Endodermal cell (in vitro differentiated cells): ENCODE results near the gene TTC13. TPM values are rescaled to one million over a fixed set of nuclear protein-coding genes. Genes with fewer than 3 reads are reported as not detected.

ENCODE experiments used
- DNase-seq: peaks from one replicate; pipeline ENCODE4 v3.0.0-alpha.2; 2017
- H3K27ac ChIP-seq: 2 replicates; pipeline ENCODE4 v1.5.1; 2013; ENCODE audit warnings: mild to moderate bottlenecking, low read depth, low read length, moderate library complexity
- H3K27me3 ChIP-seq: 2 replicates; pipeline ENCODE4 v1.6.1; 2013; ENCODE audit warnings: mild to moderate bottlenecking, low read length, moderate library complexity; ENCODE audit not compliant: insufficient read depth, control insufficient read depth, poor library complexity, severe bottlenecking
- H3K36me3 ChIP-seq: 2 replicates; pipeline ENCODE4 v1.7.0; 2013; ENCODE audit warnings: mild to moderate bottlenecking, low read length, moderate library complexity; ENCODE audit not compliant: control insufficient read depth, insufficient read depth
- H3K4me1 ChIP-seq: one replicate; pipeline ENCODE4 v1.7.0; 2013; ENCODE audit warnings: low read length; ENCODE audit not compliant: control insufficient read depth, insufficient read depth
- H3K4me3 ChIP-seq: 2 replicates; pipeline ENCODE4 v1.5.1; 2013; ENCODE audit warnings: mild to moderate bottlenecking, low read length, moderate library complexity
- H3K9ac ChIP-seq: 2 replicates; pipeline ENCODE4 v1.6.1; 2013; ENCODE audit warnings: mild to moderate bottlenecking, low read length, moderate library complexity; ENCODE audit not compliant: poor library complexity, severe bottlenecking; ENCODE audit errors: extremely low read depth
- H3K9me3 ChIP-seq: 2 replicates; pipeline ENCODE4 v1.6.1; 2013; ENCODE audit warnings: mild to moderate bottlenecking, low read length, moderate library complexity; ENCODE audit not compliant: control insufficient read depth
- H3K27ac Mint-ChIP-seq: 2 replicates; pipeline ENCODE4 v1.8.0; 2020; ENCODE audit warnings: mixed read lengths
- H3K27me3 Mint-ChIP-seq: 2 replicates; pipeline ENCODE4 v1.8.0; 2021; ENCODE audit warnings: mild to moderate bottlenecking, mixed read lengths; ENCODE audit not compliant: insufficient read depth
- H3K36me3 Mint-ChIP-seq: 2 replicates; pipeline ENCODE4 v1.8.0; 2020; ENCODE audit warnings: low read depth, mixed read lengths
- H3K4me1 Mint-ChIP-seq: 2 replicates; pipeline ENCODE4 v1.8.0; 2020; ENCODE audit warnings: mixed read lengths
- H3K4me3 Mint-ChIP-seq: 2 replicates; pipeline ENCODE4 v1.8.0; 2020; ENCODE audit warnings: mild to moderate bottlenecking, moderate library complexity, mixed read lengths
- H3K9me3 Mint-ChIP-seq: 2 replicates; pipeline ENCODE4 v1.8.0; 2020; ENCODE audit warnings: mild to moderate bottlenecking, mixed read lengths
- WGBS, 2 experiments: methylation state at CpG; one replicate each; pipeline versions ENCODE4 v1.1.5 to v1.1.7; 2013; ENCODE audit warnings: missing lambda C conversion rate in 2 of 2, mixed read lengths in 1 of 2; ENCODE audit not compliant: insufficient coverage in 1 of 2, insufficient read length in 1 of 2; 5-methylcytosine and 5-hydroxymethylcytosine counted together
- total RNA-seq, 2 donors: library from RNA; stranded (reverse); fragmentation: NEBNext Ultra II Directional in 1 of 2; extraction: Animal tissue kit (Norgen Biotek cat#: 25700) in 1 of 2; gene quantifications; 2 replicates in 1 of 2; 3 replicates in 1 of 2; pipeline ENCODE4 v1.2.1, GENCODE V29; 2021
- TF ChIP-seq, protein P1 (sequence below): fragments of 200-600 bp; sonication (generic); conservative IDR thresholded peaks from 2 replicates; pipeline ENCODE4 v1.5.0; 2021; ENCODE audit warnings: antibody characterized with exemption, mild to moderate bottlenecking

TTC13 gene
- total RNA-seq, 2 donors from 2014 or later: 12.4 to 14.5 TPM

DNA sequence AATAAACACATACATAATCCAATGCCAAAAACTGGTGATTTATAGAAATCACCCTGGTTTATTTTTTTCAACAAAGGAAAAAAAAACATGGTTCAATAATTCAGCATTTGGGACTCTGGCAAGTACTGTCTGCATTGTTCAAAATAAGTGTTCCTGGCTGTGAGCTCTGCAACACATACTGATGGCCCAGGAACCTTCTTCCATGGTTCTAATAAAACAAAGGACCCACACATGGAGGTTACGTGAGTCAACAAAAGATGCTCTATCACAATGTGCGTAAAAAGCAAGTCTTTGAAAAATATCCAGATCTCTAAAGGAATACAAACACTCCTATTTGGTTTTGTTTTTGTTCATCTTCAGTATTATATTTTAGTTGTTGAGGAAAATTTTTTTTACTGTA is 72.4 kb downstream of the TTC13 start:
- no peak overlapping the region for H3K9ac ChIP-seq
- TF ChIP-seq, protein P1, sequence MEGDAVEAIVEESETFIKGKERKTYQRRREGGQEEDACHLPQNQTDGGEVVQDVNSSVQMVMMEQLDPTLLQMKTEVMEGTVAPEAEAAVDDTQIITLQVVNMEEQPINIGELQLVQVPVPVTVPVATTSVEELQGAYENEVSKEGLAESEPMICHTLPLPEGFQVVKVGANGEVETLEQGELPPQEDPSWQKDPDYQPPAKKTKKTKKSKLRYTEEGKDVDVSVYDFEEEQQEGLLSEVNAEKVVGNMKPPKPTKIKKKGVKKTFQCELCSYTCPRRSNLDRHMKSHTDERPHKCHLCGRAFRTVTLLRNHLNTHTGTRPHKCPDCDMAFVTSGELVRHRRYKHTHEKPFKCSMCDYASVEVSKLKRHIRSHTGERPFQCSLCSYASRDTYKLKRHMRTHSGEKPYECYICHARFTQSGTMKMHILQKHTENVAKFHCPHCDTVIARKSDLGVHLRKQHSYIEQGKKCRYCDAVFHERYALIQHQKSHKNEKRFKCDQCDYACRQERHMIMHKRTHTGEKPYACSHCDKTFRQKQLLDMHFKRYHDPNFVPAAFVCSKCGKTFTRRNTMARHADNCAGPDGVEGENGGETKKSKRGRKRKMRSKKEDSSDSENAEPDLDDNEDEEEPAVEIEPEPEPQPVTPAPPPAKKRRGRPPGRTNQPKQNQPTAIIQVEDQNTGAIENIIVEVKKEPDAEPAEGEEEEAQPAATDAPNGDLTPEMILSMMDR: no peak
- H3K4me3 ChIP-seq: no peak overlapping the region
- peaks cover 29% of the 10 kb centered on the region for H3K36me3 ChIP-seq
- H3K4me1 ChIP-seq: no peaks in the 10 kb centered on the region
- Mint-ChIP-seq H3K4me1 (no peaks in the 10 kb centered on the region), H3K27ac (no peak overlapping the region), H3K27me3 (no peaks in the 10 kb centered on the region), H3K9me3 (no peaks in the 10 kb centered on the region), H3K4me3 (no peak overlapping the region), H3K36me3 (peaks cover 20% of the 10 kb centered on the region)
- peak overlapping the region; percentile 47 for H3K27ac ChIP-seq
- DNase-seq: no peak
- H3K9me3 ChIP-seq: no peaks in the 10 kb centered on the region
- 96 to 100% methylated on average over 1 to 2 of the region's 2 CpGs for WGBS, 2 experiments
- no peaks in the 10 kb centered on the region for H3K27me3 ChIP-seq

DNA sequence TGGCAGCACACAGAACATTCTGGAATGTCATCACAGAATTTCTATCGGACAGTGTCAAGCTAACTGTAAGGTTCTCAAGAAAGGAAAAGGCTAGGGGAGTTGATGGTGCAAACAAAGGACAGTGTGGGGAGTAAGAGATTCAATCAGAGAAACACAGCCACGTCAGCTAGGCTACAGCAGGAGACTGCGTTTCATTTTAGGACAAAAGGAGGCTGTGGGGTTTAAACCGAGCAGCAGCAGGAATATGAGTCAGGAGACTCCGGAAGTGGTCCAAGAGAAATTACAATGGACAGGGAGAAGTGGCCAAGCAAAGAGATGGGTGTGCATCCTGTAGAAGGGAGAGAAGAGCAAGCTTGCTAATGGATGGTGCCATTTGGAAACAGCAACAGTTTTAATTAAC is 72.9 kb downstream of the TTC13 start:
- H3K36me3 Mint-ChIP-seq: peaks cover 17% of the 10 kb centered on the region
- no peaks in the 10 kb centered on the region for H3K4me1 Mint-ChIP-seq
- 92 to 93% methylated on average over 5 of the region's 5 CpGs for WGBS, 2 experiments
- H3K9me3 ChIP-seq: no peaks in the 10 kb centered on the region
- H3K27ac Mint-ChIP-seq: no peak overlapping the region
- H3K36me3 ChIP-seq: peaks cover 25% of the 10 kb centered on the region
- H3K27me3 Mint-ChIP-seq: no peaks in the 10 kb centered on the region
- H3K4me3 ChIP-seq: no peak overlapping the region
- no peak overlapping the region for H3K4me3 Mint-ChIP-seq
- H3K27ac ChIP-seq: peak overlapping the region; percentile 47
- H3K4me1 ChIP-seq: no peaks in the 10 kb centered on the region
- no peak overlapping the region for H3K9ac ChIP-seq
- TF ChIP-seq, protein P1: no peak
- no peaks in the 10 kb centered on the region for H3K9me3 Mint-ChIP-seq
- no peak for DNase-seq
- no peaks in the 10 kb centered on the region for H3K27me3 ChIP-seq

DNA sequence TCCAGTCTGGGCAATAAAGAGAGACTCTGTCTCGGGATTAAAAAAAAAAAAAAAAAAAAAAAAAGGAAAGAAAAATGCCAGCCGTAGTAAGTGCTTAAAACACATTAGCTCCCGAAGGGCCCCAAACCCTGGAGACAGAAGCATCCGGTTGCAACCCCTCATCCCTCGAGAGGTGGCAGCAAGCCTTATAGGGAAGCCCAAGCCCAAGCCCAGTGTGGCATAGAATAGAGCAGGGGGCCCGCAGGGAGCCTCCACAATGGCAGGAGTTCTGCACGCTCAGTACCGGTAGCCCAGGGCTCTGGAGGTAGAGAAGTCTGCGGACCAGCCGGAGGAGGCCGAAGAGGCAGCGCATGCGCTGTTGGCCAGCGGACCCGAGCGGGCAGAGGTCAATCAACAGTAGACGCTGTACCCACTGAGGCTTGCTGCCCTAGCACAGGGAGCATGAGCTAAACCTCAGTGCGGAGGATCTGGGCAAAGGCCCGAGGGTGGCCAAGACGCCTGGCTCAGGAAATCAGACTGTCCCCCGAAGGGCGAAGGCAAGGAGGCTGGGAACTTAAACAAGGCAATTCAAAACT is 76.2 kb downstream of the TTC13 start:
- TF ChIP-seq, protein P1: no peak
- H3K9me3 Mint-ChIP-seq: no peaks in the 10 kb centered on the region
- H3K27me3 Mint-ChIP-seq: peaks cover 2% of the 10 kb centered on the region
- Histone ChIP-seq H3K4me1 (no peaks in the 10 kb centered on the region), H3K9me3 (no peaks in the 10 kb centered on the region), H3K9ac (no peak overlapping the region), H3K4me3 (no peak overlapping the region), H3K36me3 (peaks cover 17% of the 10 kb centered on the region), H3K27me3 (no peaks in the 10 kb centered on the region), H3K27ac (no peak overlapping the region)
- 95 to 100% methylated on average over 7 to 22 of the region's 22 CpGs for WGBS, 2 experiments
- no peak overlapping the region for H3K4me3 Mint-ChIP-seq
- H3K4me1 Mint-ChIP-seq: no peaks in the 10 kb centered on the region
- no peak for DNase-seq
- H3K27ac Mint-ChIP-seq: no peak overlapping the region
- peaks cover 11% of the 10 kb centered on the region for H3K36me3 Mint-ChIP-seq
